ENCODE data around the gene SPATA33. TPM values are rescaled to one million over a fixed set of nuclear protein-coding genes. Genes with fewer than 3 reads are reported as not detected.
"Not testable (repeated sequence)": the region's sequence is repeated elsewhere in the genome, so short reads cannot be mapped to it uniquely, and the experiment has no call there.

Gene SPATA33
- total RNA-seq, 1 donor from 2014 or later, result 2.2 TPM

DNA sequence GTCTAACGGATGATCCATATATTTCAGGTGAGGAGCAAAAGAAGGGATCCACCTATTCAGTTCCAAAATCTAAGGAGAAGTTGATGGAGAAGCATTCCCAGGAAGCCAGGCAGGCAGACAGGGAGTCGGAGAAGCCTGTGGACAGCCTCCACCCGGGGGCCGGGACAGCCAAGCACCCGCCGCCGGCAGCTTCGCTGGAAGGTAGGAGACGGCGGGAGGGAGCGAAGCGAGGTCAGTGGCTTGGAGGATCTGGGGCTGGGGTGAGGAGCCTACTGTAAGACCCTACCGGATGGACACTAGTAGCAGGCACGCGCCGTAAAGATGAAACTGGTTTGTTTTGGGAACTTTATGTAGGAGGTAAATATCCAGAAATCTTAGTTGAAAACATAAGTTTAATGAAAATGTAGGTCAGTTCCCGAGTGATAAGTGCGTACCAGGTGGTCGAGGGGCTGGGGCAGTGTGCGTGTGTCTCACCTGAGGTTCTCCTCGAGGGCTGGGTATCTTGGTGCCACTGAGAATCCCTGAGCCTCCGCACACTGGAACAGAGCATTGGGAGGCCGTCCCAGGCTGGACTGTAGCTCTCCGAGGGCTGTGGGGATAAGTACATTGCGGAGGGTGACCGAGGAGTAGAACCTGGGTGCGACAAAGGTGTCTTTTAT lies 714 bp downstream of the SPATA33 start:
- DNase-seq (ENCODE audit: low read depth, low spot score), result no peak

DNA sequence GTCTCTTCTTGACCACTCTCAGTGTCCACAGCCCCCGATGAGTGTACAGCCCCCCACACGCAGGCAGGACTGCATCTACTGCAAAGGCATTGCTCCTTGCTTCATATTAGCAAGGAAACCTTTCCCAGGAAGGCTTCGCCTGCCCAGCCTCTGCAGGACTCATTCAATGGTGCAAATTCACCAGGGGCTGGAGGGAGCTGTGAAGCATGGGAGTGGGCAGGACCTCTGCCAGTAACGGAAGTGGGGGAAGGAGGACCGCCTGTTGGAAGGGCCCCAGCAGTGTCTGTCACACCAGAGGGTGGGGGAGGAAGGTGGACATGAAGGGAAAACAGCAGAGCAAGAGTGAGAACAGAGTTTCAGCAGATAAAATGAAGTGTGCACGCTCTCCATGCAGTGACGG lies 2.5 kb downstream of the SPATA33 start:
- DNase-seq (ENCODE audit: low read depth, low spot score), result no peak

DNA sequence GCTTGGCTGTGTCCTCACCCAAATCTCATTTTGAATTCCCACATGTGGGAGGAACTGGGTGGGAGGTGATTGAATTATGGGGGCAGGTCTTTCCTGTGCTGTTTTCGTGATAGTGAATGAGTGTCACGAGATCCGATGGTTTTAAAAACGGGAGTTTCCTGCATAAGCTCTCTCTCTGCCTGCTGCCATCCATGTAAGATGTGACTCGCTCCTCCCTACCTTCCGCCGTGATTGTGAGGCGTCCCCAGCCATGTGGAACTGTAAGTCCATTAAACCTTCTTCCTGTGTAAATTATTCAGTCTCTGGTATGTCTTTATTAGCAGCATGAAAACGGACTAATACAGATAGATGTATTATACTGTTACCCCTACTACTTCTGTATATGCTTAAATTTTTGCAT lies 3.6 kb downstream of the SPATA33 start:
- no peak for DNase-seq (ENCODE audit: low read depth, low spot score)

DNA sequence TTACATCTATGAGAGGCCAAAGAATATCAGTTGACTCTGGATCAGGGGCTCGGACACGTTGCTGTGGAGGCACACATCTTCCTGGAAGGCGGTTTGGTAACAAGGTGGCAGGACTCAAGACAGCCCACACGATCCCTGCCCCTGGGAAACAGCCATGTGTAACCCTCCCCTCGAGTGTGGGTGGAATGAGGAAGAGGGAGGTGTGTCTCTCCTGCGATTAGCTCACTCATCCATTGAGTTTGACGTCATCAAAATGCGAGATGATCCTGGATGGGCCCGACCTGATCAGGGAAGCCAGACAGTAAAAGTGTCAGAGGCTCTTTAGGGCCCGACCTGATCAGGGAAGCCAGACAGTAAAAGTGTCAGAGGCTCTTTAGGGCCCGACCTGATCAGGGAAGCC lies 6.6 kb downstream of the SPATA33 start:
- not testable (repeated sequence) for DNase-seq (ENCODE audit: low read depth, low spot score)

DNA sequence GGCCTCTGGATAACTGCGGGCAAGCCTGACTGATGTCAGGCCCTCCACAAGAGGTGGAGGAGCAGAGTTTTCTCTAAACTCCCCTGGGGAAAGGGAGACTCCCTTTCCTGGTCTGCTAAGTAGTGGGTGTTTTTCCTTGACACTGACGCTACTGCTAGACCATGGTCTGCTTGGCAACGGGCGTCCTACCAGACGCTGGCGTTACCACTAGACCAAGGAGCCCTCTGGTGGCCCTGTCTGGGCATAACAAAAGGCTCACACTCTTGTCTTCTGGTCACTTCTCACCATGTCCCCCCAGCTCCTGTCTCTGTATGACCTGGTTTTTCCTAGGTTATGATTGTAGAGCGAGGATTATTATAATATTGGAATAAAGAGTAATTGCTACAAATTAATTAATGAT lies 9.4 kb downstream of the SPATA33 start:
- DNase-seq (ENCODE audit: low read depth, low spot score), result not testable (repeated sequence)

DNA sequence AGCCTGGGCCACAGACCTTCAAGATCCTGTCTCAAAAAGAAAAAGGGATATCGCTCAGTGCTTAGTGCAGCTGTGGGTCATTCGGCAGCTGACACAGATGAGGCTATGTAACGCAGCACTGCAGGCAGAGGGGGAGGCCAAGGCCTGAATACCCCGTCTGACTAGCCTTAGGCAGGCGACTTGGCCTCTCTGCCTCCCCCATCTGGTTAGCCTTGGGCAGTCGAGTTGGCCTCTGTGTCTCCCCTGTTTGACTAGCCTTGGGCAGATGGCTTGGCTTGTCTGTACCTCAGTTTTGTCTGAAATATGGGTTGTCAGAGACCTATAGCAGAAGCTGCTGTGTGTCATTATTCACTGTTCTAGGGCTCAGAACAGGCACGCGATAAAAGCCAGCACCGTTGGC lies 10.0 kb downstream of the SPATA33 start:
- DNase-seq (ENCODE audit: low read depth, low spot score), result no peak

DNA sequence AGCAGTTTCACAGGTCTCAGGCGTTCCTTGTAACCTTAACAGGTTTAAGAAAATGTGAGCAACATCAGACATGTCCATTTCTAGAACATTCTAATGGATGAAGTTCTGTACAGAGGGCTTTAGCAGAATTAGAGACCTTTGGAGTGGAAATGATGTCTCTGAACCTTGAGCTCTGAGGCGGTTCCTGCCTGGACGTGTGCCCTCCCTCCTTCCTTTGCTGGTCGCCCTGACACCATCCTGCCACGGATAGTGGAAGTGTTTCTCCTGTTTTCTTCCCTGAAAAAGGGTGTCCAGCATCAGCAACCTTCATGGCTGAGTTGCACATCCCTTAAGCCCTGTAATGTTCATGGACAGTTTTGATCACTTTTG lies 11.1 kb downstream of the SPATA33 start:
- no peak for DNase-seq (ENCODE audit: low read depth, low spot score)

DNA sequence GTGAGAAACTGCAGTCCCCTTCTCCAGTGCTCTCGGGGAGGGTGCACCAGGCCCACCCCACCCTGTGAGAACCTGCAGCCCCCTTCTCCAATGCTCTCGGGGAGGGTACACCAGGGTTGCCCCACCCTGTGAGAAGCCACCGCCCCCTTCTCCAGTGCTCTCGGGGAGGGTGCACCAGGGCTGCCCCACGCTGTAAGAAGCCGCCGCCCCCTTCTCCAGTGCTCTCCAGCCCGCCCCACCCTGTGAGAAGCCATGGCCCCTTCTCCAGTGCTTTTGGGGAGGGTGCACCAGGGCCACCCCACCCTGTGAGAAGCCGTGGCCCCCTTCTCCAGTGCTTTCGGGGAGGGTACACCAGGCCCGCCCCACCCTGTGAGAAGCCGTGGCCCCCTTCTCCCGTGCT lies 12.1 kb downstream of the SPATA33 start:
- no peak for DNase-seq (ENCODE audit: low read depth, low spot score)

DNA sequence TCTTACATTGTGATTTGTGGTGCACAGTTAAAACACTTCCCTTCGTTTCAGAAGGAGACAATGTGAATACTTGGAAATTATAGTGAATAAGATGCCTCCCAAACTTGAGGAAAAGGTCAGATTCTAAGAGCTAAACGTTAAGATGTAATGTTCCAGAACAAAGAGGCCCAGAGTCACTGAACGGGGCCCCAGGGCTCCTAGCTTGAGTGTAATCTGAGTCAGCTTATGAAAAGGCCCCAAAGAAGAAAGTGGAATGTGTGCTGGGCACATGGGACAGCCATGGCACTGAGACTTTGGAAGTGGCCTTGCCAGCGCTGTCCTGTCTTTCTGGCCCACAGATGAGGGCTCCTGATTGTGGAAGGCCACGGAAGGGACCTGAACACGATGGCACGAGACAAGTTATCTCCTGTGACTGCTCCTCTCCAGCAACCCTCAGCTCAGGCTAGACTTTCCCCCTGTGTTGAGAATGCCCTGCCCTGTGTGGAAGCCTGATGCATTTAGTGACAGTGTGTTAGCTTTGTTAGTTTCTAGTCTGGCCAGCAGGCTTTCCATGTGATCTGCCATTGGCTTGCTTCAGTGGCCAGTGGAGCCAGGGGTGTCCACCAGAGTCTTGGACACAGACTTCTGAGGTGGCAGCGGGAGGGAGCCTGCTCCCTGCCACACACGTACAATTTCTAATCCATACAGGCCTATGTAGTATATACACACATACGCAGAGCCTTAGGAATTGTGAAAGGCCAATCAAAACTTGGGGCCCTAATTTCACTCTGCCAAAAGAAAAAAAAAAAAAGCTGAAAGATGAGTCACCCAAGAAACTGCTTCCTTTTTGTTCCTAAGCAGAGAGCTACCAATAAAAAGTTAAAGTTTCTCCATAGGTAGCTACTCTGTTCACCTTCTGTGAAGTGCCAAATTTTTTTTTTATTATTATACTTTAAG lies 13.1 kb downstream of the SPATA33 start:
- no peak for DNase-seq (ENCODE audit: low read depth, low spot score)

DNA sequence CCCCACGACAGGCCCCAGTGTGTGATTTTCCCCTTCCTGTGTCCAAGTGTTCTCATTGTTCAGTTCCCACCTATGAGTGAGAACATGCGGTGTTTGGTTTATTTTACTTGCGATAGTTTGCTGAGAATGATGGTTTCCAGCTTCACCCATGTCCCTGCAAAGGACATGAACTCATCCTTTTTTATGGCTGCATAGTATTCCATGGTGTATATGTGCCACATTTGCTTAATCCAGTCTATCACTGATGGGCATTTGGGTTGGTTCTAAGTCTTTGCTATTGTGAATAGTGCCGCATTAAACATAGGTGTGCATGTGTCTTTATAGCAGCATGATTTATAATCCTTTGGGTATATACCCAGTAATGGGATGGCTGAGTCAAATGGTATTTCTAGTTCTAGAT lies 13.9 kb downstream of the SPATA33 start:
- not testable (repeated sequence) for DNase-seq (ENCODE audit: low read depth, low spot score)

DNA sequence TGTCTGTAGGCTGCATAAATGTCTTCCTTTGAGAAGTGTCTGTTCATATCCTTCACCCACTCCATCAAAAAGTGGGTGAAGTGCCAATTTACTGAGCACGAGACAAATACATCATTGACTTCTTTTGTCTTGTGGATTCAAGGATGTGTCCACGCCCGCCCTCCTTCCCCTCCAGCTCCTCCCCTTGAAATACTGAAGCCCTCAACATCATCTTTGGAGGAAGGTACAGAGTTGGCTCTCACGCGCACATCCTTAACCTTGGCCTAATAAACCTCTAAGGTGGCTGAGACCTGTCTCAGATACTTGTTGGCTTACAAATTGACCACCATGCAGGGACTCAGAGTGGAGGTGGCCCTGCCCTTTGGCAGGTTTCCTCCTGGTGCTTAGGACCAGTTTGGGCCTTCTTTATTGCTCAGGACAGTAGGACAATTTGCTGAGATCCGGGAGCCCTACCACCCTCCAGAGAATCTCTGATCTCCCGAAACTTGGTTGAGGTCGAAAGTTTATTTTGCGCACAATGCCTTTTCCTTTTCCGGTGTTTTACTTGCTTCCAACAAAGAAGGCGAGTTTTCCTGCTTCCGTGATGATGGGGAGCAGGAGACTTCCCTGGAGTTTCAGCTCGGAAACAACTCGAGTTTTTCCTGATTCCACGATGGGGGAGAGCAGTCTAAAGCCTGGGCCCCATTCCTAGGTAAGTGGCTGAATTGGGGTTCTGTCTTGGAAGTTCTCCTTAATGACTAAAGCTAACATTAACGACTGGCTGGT lies 14.7 kb downstream of the SPATA33 start:
- DNase-seq (ENCODE audit: low read depth, low spot score), result no peak

DNA sequence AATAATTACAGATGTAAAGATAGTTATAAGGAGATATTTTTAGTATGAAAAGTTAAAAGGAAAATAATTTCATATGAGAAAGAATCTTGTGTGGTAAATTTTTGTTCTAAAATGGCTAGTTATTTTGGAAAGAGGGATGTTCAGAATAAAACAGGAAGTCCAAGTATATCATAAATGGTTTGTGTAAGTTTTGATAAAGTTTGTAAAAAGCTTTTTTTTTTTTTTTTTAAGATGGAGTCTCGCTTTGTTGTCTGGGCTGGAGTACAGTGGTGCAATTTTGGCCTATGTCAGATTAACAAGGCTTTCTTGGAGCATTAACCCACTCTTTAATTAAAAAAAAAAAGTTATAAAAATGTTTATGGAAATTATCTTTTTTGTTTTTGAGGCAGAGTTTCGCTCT lies 20.6 kb downstream of the SPATA33 start:
- DNase-seq (ENCODE audit: low read depth, low spot score), result no peak

DNA sequence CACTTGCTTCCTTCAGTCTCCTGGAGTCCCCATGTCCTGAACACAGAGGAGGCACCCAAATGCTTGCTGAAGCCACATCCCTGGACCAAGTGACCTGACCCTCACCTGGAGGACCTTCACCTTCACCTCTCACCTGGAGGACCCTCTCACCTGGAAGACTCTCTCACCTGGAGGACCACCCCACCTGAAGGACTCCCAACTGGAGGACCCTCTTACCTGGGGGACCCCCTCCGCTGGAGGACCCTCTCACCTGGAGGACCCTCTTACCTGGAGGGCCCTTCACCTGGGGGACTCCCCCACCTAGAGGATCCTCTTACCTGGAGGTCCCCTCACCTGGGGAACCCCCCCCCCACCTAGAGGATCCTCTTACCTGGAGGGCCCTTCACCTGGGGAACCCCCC lies 28.3 kb downstream of the SPATA33 start:
- DNase-seq (ENCODE audit: low read depth, low spot score), result no peak

DNA sequence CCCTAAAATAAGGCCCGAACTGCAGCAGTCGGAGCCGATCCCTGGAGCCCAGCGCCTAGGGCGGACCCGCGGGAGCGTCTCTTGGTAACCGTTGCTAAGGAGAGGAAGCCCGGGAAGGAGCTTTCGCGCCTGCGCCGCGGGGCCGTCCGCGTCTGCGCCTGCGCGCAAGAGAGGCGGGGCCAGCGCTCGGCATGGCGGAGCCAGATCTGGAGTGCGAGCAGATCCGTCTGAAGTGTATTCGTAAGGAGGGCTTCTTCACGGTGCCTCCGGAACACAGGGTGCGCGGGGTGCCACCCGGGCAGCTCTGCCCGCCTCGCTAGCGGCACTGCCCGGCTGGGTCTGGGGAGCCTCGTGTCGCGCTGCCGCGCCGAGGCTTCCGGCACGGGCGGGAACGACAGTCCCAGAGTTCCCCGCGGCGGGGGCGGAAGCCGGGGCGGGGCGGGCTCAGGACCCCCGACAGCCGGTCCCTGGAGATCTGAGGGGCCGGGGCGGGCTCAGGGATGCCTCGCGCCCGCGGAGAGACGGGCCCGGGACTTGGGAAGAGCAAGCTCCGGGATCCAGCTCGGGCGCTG lies 29.0 kb downstream of the SPATA33 start, which contains the start of gene CDK10:
Gene CDK10, plus strand, starts transcription at position 170 of the 572 bp plus-strand sequence. Its CDS starts 22 bp downstream, at position 192.
- no peak for DNase-seq (ENCODE audit: low read depth, low spot score)

DNA sequence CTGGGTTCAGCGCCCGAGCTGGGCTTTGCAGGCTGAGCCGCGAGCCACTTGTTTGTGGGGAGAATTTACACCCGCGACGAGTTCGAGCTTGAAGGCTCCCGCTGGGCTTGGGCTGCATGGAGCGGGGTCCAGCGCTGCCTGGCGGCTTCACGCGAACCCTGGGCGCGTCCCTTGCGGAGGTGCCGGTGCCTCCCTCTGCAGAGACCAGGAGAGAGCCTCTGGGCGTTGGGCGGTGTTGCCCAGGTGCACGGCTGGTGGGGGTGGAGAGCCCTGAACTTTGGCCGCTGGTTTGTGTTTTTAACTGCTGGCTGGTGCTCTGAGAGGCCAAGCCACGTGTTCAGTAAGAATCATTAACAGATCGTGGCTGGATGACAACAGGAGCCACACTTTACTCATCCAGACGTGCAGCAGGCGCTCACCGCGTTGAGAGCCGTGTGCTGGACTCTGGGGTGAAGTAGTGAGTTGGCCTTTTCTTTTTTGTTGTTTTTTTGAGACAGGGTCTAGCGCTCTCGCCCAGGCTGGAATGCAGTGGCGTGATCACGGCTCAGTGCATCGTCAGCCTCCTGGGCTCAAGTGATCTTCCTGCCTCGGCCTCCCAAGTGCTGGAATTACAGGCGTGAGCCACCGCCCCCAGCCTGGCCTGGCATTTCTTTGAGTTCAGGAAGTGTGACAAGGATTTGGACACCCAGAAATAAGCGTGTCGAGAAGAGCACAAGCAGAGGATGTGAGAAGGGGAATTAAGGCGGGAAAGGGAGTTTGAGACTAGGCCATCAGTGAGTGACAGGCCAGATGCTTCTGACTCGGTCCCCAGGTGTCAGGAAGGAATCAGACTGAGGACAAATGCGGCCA lies 29.7 kb downstream of the SPATA33 start:
- DNase-seq (ENCODE audit: low read depth, low spot score), result no peak

DNA sequence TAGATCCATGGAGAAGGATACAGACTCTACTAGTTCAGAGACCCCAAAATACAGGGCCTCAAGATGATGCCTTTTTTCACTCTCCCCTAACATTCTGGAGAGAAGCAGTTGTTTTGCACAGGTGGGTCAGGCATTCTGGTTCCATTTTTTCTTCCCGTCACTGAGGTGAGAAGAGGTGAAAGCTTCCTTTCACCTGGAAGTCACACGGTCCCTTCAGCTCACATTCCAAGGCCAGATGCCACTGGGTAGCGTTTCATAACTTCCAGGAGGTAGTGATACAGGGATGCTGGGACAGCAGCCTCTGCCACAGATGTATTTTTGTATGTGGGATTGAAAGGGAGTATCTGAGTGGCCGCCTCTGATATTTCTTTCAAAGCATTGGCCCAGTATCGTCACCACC lies 30.8 kb downstream of the SPATA33 start:
- no peak for DNase-seq (ENCODE audit: low read depth, low spot score)

DNA sequence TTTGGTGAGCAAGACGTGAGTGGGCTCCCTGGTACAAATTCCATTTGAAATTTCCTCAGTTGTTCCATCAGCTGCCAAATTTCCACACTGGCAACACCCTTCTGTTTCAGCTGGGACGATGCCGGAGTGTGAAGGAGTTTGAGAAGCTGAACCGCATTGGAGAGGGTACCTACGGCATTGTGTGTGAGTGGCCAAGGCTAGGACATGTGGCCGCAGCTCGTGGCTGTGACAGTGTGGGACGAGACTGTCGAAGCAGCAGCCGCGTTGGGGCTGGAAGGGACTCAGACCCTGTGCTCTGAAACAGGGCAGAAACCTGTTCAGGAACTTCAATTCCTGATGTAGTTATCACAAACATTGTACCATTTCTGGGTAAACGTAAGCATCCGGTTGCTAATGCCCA lies 31.5 kb downstream of the SPATA33 start:
- no peak for DNase-seq (ENCODE audit: low read depth, low spot score)

DNA sequence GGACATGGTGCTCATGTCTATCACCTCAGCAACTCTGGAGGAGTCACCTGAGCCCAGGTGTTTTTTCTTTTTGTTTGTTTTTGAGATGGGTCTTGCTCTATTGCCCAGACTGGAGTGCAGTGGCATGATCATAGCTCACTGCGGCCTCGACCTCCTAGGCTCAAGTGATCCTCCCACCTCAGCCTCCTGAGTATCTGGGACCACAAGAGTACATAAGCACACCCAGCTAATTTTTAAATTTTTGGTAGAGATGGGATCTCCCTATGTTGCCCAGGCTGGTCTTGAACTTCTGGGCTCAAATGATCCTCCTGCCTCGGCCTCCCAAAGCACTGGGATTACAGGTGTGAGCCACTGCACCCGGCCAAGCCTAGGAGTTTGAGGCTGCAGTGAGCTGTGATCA lies 32.0 kb downstream of the SPATA33 start:
- not testable (repeated sequence) for DNase-seq (ENCODE audit: low read depth, low spot score)

DNA sequence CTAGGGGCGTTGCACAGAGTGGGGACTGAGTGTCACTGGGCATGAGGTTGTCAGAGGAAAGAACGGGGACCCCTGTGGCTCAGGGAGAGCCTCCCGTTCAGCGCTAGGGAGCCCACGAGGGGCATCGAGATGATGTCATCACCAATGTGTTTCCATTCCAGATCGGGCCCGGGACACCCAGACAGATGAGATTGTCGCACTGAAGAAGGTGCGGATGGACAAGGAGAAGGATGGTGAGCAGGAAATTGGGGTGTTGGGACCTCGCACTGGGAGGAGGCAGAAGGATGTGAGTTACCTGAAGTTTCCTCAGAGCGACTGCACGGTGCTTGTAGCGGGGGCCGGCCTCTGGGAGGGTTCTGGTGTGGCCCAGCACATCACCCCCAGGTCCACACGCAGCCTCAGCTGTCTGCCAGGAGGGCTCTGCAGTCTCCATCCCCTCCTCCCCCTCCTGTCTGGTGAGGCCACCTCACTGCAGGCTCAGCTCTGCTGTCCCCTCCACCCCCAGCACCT lies 32.8 kb downstream of the SPATA33 start:
- no peak for DNase-seq (ENCODE audit: low read depth, low spot score)

DNA sequence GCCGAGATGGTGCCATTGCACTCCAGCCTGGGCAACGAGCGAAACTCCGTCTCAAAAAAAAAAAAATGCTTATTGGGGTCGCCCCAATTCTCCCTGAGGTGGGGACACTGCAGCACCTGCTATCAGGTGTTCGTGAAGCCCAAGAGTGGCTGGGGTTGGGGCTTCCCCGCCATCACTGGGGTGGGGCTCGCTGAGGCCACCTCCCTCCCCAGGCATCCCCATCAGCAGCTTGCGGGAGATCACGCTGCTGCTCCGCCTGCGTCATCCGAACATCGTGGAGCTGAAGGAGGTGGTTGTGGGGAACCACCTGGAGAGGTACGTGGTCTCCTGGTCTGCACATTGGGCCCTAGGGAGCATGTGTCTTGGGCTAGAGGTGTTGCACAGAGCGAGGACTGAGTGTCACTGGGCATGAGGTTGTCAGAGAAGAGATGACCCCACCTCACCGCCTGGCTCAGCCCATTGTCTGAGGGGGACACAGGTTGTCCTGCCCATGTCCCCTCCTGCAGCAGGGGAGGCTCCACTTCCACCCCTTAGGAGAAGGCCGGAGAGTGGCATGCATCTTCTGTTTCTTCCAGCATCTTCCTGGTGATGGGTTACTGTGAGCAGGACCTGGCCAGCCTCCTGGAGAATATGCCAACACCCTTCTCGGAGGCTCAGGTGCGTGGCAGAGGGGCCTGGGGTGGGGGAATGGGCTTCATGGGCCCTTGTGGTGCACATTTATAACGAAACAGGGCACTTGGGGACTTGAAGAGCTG lies 33.8 kb downstream of the SPATA33 start:
- DNase-seq (ENCODE audit: low read depth, low spot score), result no peak
